Lung (tissue), 12 donors: ENCODE results near the gene ADAMTS8. TPM values are rescaled to one million over a fixed set of nuclear protein-coding genes. Genes with fewer than 3 reads are reported as not detected.

Source experiments
- ATAC-seq: fragments of 200-7000 bp; cut with Tn5 transposase; one replicate; pipeline ENCODE4 v1.9.1; 2020; ENCODE audit warnings: moderate number of reproducible peaks; ENCODE audit not compliant: insufficient read depth, low FRiP score
- DNase-seq, 3 donors: peaks; one replicate each; pipeline ENCODE4 v3.0.0-alpha.2; 2013 to 2017
- H3K27ac ChIP-seq, 2 donors: one replicate each; pipeline ENCODE4 v1.5.1; 2013; ENCODE audit warnings: mild to moderate bottlenecking in 2 of 2, moderate library complexity in 2 of 2, control low read depth in 1 of 2, inconsistent platforms in 1 of 2, low read depth in 1 of 2, low read length in 1 of 2
- H3K27me3 ChIP-seq, 3 donors: one replicate each; pipeline ENCODE4 v1.5.1; 2013; ENCODE audit warnings: low read length in 2 of 3; ENCODE audit not compliant: control insufficient read depth in 3 of 3, insufficient read depth in 3 of 3
- H3K36me3 ChIP-seq, 4 donors: one replicate each; pipeline ENCODE4 v1.5.1; 2013; ENCODE audit warnings: low read length in 4 of 4, mild to moderate bottlenecking in 1 of 4, moderate library complexity in 1 of 4; ENCODE audit not compliant: control insufficient read depth in 4 of 4, insufficient read depth in 4 of 4
- H3K4me1 ChIP-seq, 5 donors: one replicate each; pipeline ENCODE4 v1.5.1; 2013; ENCODE audit warnings: low read length in 5 of 5, mild to moderate bottlenecking in 2 of 5, moderate library complexity in 1 of 5; ENCODE audit not compliant: control insufficient read depth in 5 of 5, insufficient read depth in 5 of 5
- H3K4me3 ChIP-seq: one replicate; pipeline ENCODE4 v1.5.1; 2013; ENCODE audit warnings: mild to moderate bottlenecking, control low read depth, moderate library complexity
- H3K9ac ChIP-seq, 2 donors: one replicate each; pipeline ENCODE4 v1.5.1; 2013; ENCODE audit warnings: low read length in 2 of 2, control low read depth in 1 of 2; ENCODE audit not compliant: insufficient read depth in 1 of 2
- H3K9me3 ChIP-seq, 4 donors: one replicate each; pipeline ENCODE4 v1.5.1; 2013; ENCODE audit warnings: low read length in 3 of 4, mild to moderate bottlenecking in 1 of 4, moderate library complexity in 1 of 4; ENCODE audit not compliant: control insufficient read depth in 4 of 4, insufficient read depth in 3 of 4
- CTCF ChIP-seq: IDR thresholded peaks from 2 replicates; pipeline ENCODE4 v1.5.1; 2012; ENCODE audit warnings: mild to moderate bottlenecking; ENCODE audit errors: control extremely low read depth, extremely low read depth
- WGBS, 2 donors: extraction: QIAGEN DNeasy Blood & Tissue Kit; methylation state at CpG; one replicate each; pipeline ENCODE4 v1.1.7; 2013; 5-methylcytosine and 5-hydroxymethylcytosine counted together
- polyA plus RNA-seq, 2 donors: library from polyadenylated mRNA; stranded (reverse); fragments of 200-250 nt; gene quantifications; one replicate each; pipeline ENCODE4 v1.2.1, GENCODE V29; 2013
- total RNA-seq, 2 donors: library from RNA; depleted of rRNA in 1 of 2; stranded (reverse); fragments of >200 nt in 1 of 2; gene quantifications; one replicate each; pipeline ENCODE4 v1.2.1, GENCODE V29; 2014 to 2021
- donor health status: control.
- donor health status: control.
- donor health status: Bipolar disorder and iron deficiency.
- donor health status: healthy.
- donor health status: DM: yes; HTN: yes; CAD: no.

Gene ADAMTS8
- total and polyA plus RNA-seq, 4 donors = 11.3 to 47.7 (median 22.1) TPM

GRCh38 chr11:130464291-130464812 is 35.9 kb upstream of the ADAMTS8 start:
- Histone ChIP-seq H3K27me3 (no peaks in the 10 kb centered on the region), H3K36me3 (peaks cover 5 to 66% (median 43%) of the 10 kb centered on the region in 4 donors), H3K4me3 (no peak overlapping the region), H3K9ac (no peak overlapping the region), H3K27ac (no peak overlapping the region), H3K4me1 (peaks cover 0 to 15% (median 6%) of the 10 kb centered on the region in 5 donors), H3K9me3 (no peaks in the 10 kb centered on the region)
- DNase-seq = no peak
- no peak for ATAC-seq
- TF ChIP-seq CTCF = no peak

GRCh38 chr11:130462931-130463330 is 34.5 kb upstream of the ADAMTS8 start:
- no peaks in the 10 kb centered on the region for H3K27me3 ChIP-seq

GRCh38 chr11:130462101-130462885 is 33.9 kb upstream of the ADAMTS8 start:
- Histone ChIP-seq H3K4me3 (no peak overlapping the region), H3K4me1 (peaks cover 0 to 20% (median 9%) of the 10 kb centered on the region in 5 donors), H3K27ac (no peak overlapping the region), H3K36me3 (peaks cover 5 to 70% (median 42%) of the 10 kb centered on the region in 4 donors), H3K9me3 (no peaks in the 10 kb centered on the region), H3K9ac (no peak overlapping the region), H3K27me3 (no peaks in the 10 kb centered on the region)
- no peak for DNase-seq
- TF ChIP-seq CTCF = no peak
- ATAC-seq = no peak
- 93 to 95% methylated on average over 31 of the region's 31 CpGs for WGBS, 2 donors

More at GRCh38 chr11:130462931-130463330, 34.5 kb upstream of the ADAMTS8 start:
- no peak overlapping the region for H3K27ac ChIP-seq
- no peak for TF ChIP-seq CTCF
- DNase-seq (no peak), ATAC-seq (no peak)
- H3K9me3 ChIP-seq = no peaks in the 10 kb centered on the region
- H3K9ac ChIP-seq = no peak overlapping the region
- H3K4me3 ChIP-seq = no peak overlapping the region
- peaks cover 5 to 68% (median 41%) of the 10 kb centered on the region in 4 donors for H3K36me3 ChIP-seq
- peaks cover 0 to 17% (median 6%) of the 10 kb centered on the region in 5 donors for H3K4me1 ChIP-seq
- WGBS, 2 donors = 90% methylated on average over 8 of the region's 8 CpGs
